Measurements from ENCODE around the gene FADS1. TPM values are rescaled to one million over a fixed set of nuclear protein-coding genes. Genes with fewer than 3 reads are reported as not detected.

Gene FADS1
- total RNA-seq, 1 experiment from 2014 or later = 68.0 TPM

GRCh38 chr11:61777234-61778090 is 39.3 kb downstream of the FADS1 start:
- no peak for DNase-seq (ENCODE audit: low spot score)

- DNase-seq (ENCODE audit: low spot score) = peak; percentile 34
Measured at GRCh38 chr11:61776561-61777075, 40.2 kb downstream of the FADS1 start.

DNA sequence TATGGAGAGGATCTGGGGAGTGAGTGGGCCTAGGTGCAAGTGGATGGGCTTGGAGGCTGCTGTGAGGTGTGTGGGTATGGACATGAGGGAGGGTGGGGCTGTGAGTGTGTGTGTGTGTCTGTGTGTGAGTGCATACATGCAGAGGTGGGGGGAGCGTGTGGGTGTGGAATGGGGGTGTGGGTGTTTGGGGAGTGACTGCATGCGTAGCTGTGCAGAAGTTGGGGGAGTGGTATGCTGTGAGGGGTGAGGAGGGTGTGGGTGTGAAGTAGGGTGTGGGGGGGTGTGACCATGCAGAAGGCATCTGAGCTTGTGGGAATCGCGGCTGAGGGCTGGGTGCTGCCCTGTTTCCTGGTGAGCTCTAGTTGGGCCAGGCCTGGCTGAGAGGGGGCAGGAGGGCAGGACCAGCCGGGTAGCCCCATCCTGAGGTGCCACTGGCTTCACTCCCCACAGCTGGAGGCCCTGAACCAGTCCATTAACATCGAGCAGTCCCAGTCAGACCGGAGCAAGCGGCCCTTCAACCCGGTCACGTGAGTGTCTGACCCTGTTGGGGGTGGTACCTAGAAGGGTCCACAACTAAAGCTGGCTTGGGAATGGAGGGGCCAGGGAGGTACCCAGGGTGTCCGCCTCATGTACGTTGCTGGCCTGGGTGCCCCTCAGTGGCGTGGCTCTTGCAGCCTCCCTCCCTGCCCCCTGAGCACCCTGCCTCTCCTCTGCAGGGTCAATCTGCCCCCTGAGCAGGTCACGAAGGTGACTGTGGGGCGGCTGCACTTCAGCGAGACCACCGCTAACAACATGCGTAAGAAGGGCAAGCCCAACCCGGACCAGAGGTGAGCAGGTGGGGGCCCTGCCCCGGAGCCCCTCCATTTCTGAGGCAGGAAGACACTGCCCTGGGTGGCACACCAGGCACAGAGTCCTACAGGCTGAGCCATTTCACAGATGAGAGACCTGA is 40.9 kb downstream of the FADS1 start:
- DNase-seq (ENCODE audit: low spot score) = no peak

GRCh38 chr11:61775106-61775505 is 41.7 kb downstream of the FADS1 start:
- no peak for DNase-seq (ENCODE audit: low spot score)

- no peak for DNase-seq (ENCODE audit: low spot score)
Measured at GRCh38 chr11:61774411-61774810, 42.4 kb downstream of the FADS1 start.

DNA sequence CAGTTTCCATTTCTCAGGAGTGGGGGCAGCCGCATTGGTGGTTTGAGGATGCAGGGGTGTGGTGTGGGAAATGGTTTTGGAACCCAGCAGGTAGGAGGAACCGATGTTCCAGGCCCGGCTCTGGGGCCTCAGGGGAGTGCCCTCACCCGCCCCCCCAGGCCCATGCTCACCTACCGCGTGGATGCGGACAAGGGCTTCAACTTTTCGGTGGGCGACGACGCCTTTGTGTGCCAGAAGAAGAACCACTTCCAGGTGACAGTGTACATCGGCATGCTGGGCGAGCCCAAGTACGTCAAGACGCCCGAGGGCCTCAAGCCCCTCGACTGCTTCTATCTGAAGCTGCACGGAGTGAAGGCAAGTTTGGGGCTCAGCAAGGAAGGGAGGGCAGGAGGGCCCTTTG is 43.0 kb downstream of the FADS1 start:
- no peak for DNase-seq (ENCODE audit: low spot score)

DNA sequence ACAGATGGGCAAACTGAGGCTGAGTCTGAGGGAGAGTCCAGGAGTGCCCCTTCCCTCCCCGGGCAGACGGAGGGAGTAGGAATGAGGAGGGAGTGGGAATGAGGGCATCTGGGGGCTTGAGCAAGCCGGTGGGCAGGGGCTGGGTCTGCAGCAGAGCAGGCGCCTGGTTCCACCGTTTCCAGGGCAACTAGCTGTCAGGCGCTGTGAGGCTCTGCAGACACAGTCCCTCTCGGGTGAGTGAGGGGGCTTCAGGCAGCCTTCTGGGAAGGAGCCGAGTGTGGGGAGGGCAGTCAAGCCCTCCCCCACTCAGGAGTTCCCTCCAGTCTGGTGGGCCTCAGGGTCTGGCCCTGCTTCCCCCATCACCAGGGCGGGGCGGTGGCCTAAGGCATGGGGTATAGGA is 43.4 kb downstream of the FADS1 start:
- no peak for DNase-seq (ENCODE audit: low spot score)

DNA sequence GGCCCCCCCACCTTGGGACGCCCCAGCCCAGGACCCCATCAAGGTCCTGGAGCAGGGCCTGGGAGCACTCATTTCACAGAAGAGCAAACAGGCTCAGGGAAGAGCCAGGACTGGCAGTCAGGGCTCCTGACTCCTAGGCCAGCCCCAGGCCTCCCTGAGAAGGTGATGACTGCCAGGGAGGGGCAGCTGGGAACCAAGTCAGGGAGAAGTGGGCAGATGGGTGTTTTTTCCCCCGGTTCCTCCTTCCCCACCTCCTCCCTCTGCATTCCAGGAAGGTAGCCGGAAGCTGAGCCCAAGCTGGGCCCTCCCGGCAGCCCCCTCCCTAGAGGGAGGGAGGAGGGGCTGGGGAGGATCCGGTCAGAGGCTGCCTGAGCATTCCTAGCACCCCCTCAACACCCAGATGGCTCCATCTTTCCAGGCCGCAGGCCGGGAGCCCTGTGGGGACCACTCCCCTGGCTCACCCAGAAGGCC is 44.8 kb downstream of the FADS1 start:
- DNase-seq (ENCODE audit: low spot score) = no peak

DNA sequence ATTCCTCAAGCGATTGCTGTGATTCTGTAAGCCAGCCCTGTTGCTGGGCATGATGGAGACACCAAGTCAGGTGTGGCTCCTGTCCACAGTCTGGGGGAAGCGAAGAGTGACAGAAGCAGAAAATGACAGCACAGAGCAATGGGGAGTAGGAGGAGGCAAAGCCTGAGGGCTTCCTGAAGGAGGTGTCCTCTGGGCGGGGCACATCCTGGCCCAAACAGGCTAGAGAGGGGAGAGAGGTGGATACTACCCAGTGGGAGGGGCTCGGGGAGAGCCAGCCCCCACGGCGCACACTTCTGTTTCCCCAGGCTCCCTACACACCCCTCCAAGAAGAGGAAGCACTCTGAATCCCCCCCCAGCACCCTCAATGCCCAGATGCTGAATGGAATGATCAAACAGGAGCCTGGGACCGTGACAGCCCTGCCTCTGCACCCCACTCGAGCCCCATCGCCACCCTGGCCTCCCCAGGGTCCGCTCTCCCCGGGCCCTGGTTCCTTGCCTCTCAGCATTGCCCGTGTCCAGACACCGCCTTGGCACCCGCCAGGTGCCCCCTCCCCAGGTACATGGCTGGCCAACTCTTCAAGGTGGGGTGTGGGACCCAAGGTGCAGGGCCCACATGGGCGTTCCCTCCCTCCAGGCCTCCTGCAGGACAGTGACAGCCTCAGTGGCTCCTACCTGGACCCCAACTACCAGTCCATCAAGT is 45.5 kb downstream of the FADS1 start:
- no peak for DNase-seq (ENCODE audit: low spot score)

DNA sequence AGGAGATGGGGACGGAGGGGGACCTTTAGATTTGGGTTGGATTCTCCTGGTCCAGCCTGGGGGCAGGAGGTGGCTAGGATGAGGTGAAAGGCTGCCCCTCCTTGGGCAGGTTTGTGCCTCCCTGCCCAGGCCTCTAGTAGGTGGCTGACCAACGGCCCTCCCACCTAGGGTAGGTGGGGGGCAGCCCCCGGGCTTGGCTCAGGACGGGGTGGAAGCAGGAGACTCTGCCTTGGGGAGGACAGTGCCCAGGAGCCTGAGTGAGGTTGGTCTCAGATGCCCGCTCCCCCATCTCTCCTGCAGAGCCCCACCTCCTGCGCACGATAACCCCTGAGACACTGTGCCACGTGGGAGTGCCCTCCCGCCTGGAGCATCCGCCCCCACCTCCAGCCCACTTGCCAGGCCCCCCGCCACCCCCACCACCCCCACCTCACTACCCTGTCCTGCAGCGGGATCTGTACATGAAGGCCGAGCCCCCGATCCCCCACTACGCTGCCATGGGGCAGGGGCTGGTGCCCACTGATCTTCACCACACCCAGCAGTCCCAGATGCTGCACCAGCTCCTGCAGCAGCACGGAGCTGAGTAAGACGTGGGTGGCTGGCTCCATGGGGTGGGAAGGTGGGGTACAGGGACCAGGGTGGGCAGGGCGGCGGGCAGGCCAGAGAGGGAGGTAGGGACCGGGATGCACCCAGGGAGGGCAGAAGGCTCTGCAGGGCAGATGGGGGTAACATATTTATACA is 46.7 kb downstream of the FADS1 start:
- DNase-seq (ENCODE audit: low spot score) = no peak

DNA sequence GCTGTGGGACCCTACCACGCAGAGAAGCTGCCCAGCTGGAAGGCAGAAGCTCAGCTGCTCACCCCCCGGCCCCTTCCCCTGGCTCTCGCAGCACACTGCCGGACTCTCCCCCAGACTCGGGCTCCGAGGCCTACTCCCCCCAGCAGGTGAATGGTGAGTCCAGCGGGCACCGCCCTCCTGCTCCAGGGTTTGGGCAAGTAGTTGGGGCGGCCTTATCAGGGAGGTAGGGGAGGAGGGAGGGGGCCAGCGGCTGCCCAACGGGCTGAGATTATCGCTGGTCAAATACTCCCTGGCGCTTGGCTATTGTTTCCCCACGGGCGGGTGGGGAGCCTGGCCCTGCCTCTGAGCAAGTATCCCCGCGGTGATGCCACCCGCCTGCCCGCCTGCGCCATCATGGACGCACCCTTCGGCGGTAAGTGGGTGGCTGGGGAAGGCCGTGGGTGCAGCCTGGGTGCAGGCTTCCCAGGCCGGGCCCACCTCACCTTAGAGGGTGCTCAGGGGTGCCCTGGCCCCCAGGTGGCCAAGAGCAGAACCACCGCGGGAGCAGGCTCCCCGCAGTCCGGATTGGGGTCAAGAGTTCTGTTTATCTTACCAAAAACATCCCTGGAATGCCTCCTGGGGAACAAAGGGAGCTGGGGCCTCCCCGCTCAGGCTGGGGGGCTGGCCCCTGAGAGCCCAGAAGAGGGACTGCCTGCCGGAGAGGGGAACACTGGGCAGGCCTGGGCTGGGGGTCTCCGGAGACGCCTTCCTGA is 47.5 kb downstream of the FADS1 start:
- no peak for DNase-seq (ENCODE audit: low spot score)

DNA sequence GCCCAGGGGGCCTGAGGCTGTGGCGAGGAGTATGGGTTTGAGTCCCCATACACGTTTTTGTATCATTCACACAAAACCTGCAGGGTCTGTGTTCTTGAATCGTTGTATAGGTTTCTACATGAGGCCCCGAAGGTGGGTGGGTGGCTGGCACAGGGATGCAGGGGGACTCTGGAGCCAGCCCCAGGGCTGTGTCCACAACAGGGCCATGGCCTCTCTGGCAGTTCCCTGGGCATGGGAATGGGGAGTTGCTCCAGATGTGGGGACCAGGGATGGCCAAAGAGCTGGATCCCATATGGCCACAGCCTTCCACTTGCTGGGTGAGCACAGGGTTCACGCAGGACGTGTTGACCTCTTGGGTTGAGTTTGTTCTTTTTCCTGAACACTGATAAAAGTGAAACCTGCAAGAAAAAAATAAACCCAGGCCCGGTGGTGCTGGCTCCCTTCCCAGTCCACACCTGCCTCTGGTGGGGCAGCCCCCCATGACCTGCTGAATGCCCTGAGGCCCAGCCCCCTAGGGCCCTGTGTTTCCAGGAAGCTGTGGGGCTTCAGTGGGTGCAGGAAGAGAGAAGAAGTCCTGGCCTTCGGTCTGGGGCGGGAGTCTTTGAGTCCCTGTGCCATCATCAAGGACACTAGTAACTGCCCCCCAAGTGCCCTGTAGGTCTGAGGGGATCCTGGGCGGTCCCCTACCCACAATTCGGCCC is 48.3 kb downstream of the FADS1 start:
- DNase-seq (ENCODE audit: low spot score) = no peak

DNA sequence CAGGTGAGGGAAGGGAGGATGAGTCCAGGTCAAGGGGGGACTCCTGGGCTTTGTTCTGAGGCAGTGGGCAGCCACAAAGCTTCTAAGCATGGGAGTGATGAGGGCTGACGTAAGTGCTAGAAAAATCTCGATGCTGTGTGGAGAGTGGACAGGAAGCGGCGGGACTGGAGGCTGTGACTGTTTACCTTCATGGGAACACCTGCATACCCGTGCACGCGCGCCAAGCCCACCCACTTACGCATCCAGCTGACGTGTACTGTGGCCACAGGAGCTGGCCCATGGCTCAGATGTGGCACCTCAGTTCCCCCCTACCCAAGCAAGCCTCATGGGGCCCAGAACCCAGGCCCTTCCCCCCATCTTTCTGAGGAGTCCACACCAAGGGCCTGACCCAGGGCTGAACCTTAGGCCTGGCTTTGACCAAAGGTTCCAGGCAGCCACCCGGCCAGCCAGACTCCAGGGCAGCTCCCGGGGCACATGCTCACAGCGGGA is 50.4 kb downstream of the FADS1 start:
- DNase-seq (ENCODE audit: low spot score) = peak; percentile 22

GRCh38 chr11:61765550-61766253 is 51.1 kb downstream of the FADS1 start:
- DNase-seq (ENCODE audit: low spot score) = no peak

- DNase-seq (ENCODE audit: low spot score) = no peak
Measured at GRCh38 chr11:61764606-61765260, 52.1 kb downstream of the FADS1 start.

DNA sequence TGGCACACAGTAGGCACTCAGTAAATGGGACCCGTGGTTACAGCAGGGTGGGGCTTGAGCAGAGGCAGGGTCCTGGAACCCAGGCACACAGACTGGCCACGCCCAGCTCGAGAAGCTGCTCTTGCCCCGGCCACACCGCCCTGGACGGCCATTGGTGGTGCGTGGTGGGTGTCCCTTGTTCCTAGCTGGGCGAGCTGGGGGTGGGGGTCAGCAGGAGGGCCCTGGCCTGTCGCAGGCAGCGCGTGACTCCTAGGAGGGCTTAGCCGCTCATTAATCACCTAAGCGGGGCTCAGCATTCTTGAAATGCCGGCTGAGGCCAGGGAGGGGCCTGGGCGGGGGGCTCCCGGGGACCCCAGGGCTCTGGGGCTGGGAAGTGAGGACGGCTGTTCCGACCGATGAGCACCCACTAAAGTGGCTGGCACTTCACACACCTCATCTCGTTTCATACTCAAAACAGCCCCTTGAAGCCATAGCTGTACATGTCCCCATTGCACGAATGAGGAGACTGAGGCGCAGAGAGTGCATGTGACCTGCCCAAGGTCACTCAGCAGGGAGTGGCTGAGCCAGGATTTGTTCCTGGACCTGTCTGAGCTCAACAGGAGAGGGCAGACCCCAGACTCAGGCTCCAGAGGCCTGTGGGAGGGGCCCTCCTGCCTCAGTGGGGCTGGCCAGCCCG is 52.7 kb downstream of the FADS1 start:
- no peak for DNase-seq (ENCODE audit: low spot score)

GRCh38 chr11:61762798-61763197 is 54.0 kb downstream of the FADS1 start:
- DNase-seq (ENCODE audit: low spot score) = no peak

GRCh38 chr11:61762223-61762615 is 54.6 kb downstream of the FADS1 start:
- DNase-seq (ENCODE audit: low spot score) = no peak

All from H4 (cell line).